Ectodermal cell (in vitro differentiated cells): ENCODE results near the gene FOXQ1.

Experiments
- H3K27ac ChIP-seq: 2 replicates; pipeline ENCODE4 v1.7.0; 2013; ENCODE audit warnings: mild to moderate bottlenecking, low read depth, low read length; ENCODE audit not compliant: insufficient read depth, poor library complexity, severe bottlenecking
- H3K27me3 ChIP-seq: 2 replicates; pipeline ENCODE4 v1.7.0; 2013; ENCODE audit warnings: mild to moderate bottlenecking, low read length; ENCODE audit not compliant: insufficient read depth, control insufficient read depth, poor library complexity, severe bottlenecking
- H3K36me3 ChIP-seq: one replicate; pipeline ENCODE4 v1.7.0; 2013; ENCODE audit warnings: low read length; ENCODE audit not compliant: control insufficient read depth, insufficient read depth
- H3K4me1 ChIP-seq: one replicate; pipeline ENCODE4 v1.7.0; 2013; ENCODE audit warnings: low read length; ENCODE audit not compliant: control insufficient read depth, insufficient read depth
- H3K4me3 ChIP-seq: 2 replicates; pipeline ENCODE4 v1.7.0; 2013; ENCODE audit warnings: low read depth, low read length, control low read depth; ENCODE audit not compliant: insufficient read depth
- H3K9me3 ChIP-seq: 2 replicates; pipeline ENCODE4 v1.7.0; 2013; ENCODE audit warnings: mild to moderate bottlenecking, low read length, moderate library complexity; ENCODE audit not compliant: control insufficient read depth
- WGBS, 2 experiments: methylation state at CpG; one replicate each; pipeline ENCODE4 v1.1.7; 2013; ENCODE audit warnings: missing lambda C conversion rate in 2 of 2; 5-methylcytosine and 5-hydroxymethylcytosine counted together

FOXQ1 gene

GRCh38 chr6:1290805-1291204 is 21.1 kb upstream of the FOXQ1 start:
- Histone ChIP-seq H3K4me3 (no peak overlapping the region), H3K27me3 (no peaks in the 10 kb centered on the region), H3K4me1 (no peaks in the 10 kb centered on the region), H3K36me3 (no peaks in the 10 kb centered on the region), H3K9me3 (no peaks in the 10 kb centered on the region), H3K27ac (no peak overlapping the region)
- 92 to 93% methylated on average over 4 of the region's 4 CpGs for WGBS, 2 experiments

- Histone ChIP-seq H3K4me1 (no peaks in the 10 kb centered on the region), H3K27me3 (no peaks in the 10 kb centered on the region), H3K4me3 (no peak overlapping the region), H3K9me3 (no peaks in the 10 kb centered on the region), H3K36me3 (no peaks in the 10 kb centered on the region), H3K27ac (no peak overlapping the region)
- WGBS, 2 experiments: 85 to 87% methylated on average over 10 of the region's 10 CpGs
Observed at GRCh38 chr6:1291381-1291780, 20.5 kb upstream of the FOXQ1 start.

GRCh38 chr6:1295420-1295819 is 16.5 kb upstream of the FOXQ1 start:
- Histone ChIP-seq H3K4me3 (no peak overlapping the region), H3K4me1 (no peaks in the 10 kb centered on the region), H3K27ac (no peak overlapping the region), H3K27me3 (no peaks in the 10 kb centered on the region), H3K9me3 (no peaks in the 10 kb centered on the region), H3K36me3 (no peaks in the 10 kb centered on the region)
- 96 to 97% methylated on average over 3 of the region's 3 CpGs for WGBS, 2 experiments

GRCh38 chr6:1296079-1296478 is 15.8 kb upstream of the FOXQ1 start:
- H3K4me1 ChIP-seq: no peaks in the 10 kb centered on the region
- 94 to 96% methylated on average over 7 of the region's 7 CpGs for WGBS, 2 experiments
- H3K27me3 ChIP-seq: no peaks in the 10 kb centered on the region
- H3K27ac ChIP-seq: no peak overlapping the region
- H3K36me3 ChIP-seq: no peaks in the 10 kb centered on the region
- H3K9me3 ChIP-seq: no peaks in the 10 kb centered on the region
- no peak overlapping the region for H3K4me3 ChIP-seq

- H3K4me3 ChIP-seq: no peak overlapping the region
- WGBS, 2 experiments: 85 to 92% methylated on average over 4 of the region's 4 CpGs
- H3K4me1 ChIP-seq: no peaks in the 10 kb centered on the region
- no peaks in the 10 kb centered on the region for H3K36me3 ChIP-seq
- no peaks in the 10 kb centered on the region for H3K9me3 ChIP-seq
- H3K27ac ChIP-seq: no peak overlapping the region
- H3K27me3 ChIP-seq: no peaks in the 10 kb centered on the region
Observed at GRCh38 chr6:1296542-1296941, 15.4 kb upstream of the FOXQ1 start.

- Histone ChIP-seq H3K27ac (no peak overlapping the region), H3K9me3 (no peaks in the 10 kb centered on the region), H3K4me3 (no peak overlapping the region), H3K27me3 (no peaks in the 10 kb centered on the region), H3K36me3 (no peaks in the 10 kb centered on the region), H3K4me1 (no peaks in the 10 kb centered on the region)
- WGBS, 2 experiments: 84 to 92% methylated on average over 4 of the region's 4 CpGs
Observed at GRCh38 chr6:1297746-1298145, 14.2 kb upstream of the FOXQ1 start.

- 100% methylated on average over 2 of the region's 2 CpGs for WGBS, 2 experiments
- Histone ChIP-seq H3K27ac (no peak overlapping the region), H3K4me1 (no peaks in the 10 kb centered on the region), H3K9me3 (no peaks in the 10 kb centered on the region), H3K36me3 (no peaks in the 10 kb centered on the region), H3K4me3 (no peak overlapping the region), H3K27me3 (no peaks in the 10 kb centered on the region)
Observed at GRCh38 chr6:1298768-1299167, 13.1 kb upstream of the FOXQ1 start.

GRCh38 chr6:1306133-1306532 is 5.8 kb upstream of the FOXQ1 start:
- Histone ChIP-seq H3K36me3 (no peaks in the 10 kb centered on the region), H3K4me3 (no peak overlapping the region), H3K4me1 (peaks cover 3% of the 10 kb centered on the region), H3K27me3 (peaks cover 44% of the 10 kb centered on the region), H3K9me3 (no peaks in the 10 kb centered on the region), H3K27ac (no peak overlapping the region)
- WGBS, 2 experiments: 50 to 100% methylated on average over 1 of the region's 2 CpGs

- H3K9me3 ChIP-seq: no peaks in the 10 kb centered on the region
- no peak overlapping the region for H3K27ac ChIP-seq
- no peaks in the 10 kb centered on the region for H3K36me3 ChIP-seq
- H3K4me1 ChIP-seq: peaks cover 6% of the 10 kb centered on the region
- H3K27me3 ChIP-seq: peaks cover 76% of the 10 kb centered on the region
- no peak overlapping the region for H3K4me3 ChIP-seq
- WGBS, 2 experiments: 76 to 78% methylated on average over 6 of the region's 6 CpGs
Observed at GRCh38 chr6:1309366-1309765, 2.5 kb upstream of the FOXQ1 start.

- 4% methylated on average over 43 of the region's 43 CpGs for WGBS, 2 experiments
- no peaks in the 10 kb centered on the region for H3K9me3 ChIP-seq
- H3K4me3 ChIP-seq: no peak overlapping the region
- peaks cover 91% of the 10 kb centered on the region for H3K27me3 ChIP-seq
- no peak overlapping the region for H3K27ac ChIP-seq
- no peaks in the 10 kb centered on the region for H3K36me3 ChIP-seq
- peaks cover 6% of the 10 kb centered on the region for H3K4me1 ChIP-seq
Observed at GRCh38 chr6:1310628-1311399, 1.1 kb upstream of the FOXQ1 start.

GRCh38 chr6:1312203-1312472 is 240 bp downstream of the FOXQ1 start:
- H3K4me3 ChIP-seq: peak overlapping the region; percentile 32
- H3K4me1 ChIP-seq: peaks cover 6% of the 10 kb centered on the region
- H3K9me3 ChIP-seq: no peaks in the 10 kb centered on the region
- H3K36me3 ChIP-seq: no peaks in the 10 kb centered on the region
- WGBS, 2 experiments: 1 to 2% methylated on average over 25 of the region's 25 CpGs
- H3K27ac ChIP-seq: no peak overlapping the region
- H3K27me3 ChIP-seq: peaks cover 96% of the 10 kb centered on the region
